SK-N-MC (cell line): ENCODE data around the gene MIER2.

ENCODE experiments used
- DNase-seq: peaks from one replicate; pipeline ENCODE4 v3.0.0-alpha.2; 2011; ENCODE audit warnings: low read depth, low spot score
- H3K27ac ChIP-seq: fragments of 200-600 bp; sonication (generic); 2 replicates; pipeline ENCODE4 v1.5.1; 2016; ENCODE audit warnings: mixed run types
- H3K36me3 ChIP-seq: fragments of 200-600 bp; sonication (generic); 2 replicates; pipeline ENCODE4 v1.6.1; 2017; ENCODE audit warnings: antibody characterized with exemption, low read length, mixed read lengths; ENCODE audit not compliant: insufficient read depth
- H3K4me3 ChIP-seq: fragments of 200-600 bp; sonication (generic); 2 replicates; pipeline ENCODE4 v1.5.1; 2016
- H3K9ac ChIP-seq: fragments of 200-600 bp; sonication (generic); 2 replicates; pipeline ENCODE4 v1.8.0; 2017; ENCODE audit warnings: mixed run types, mixed read lengths; ENCODE audit not compliant: insufficient read length
- H3K9me3 ChIP-seq: fragments of 200-600 bp; sonication (generic); 2 replicates; pipeline ENCODE4 v1.6.1; 2017; ENCODE audit warnings: low read depth, mild to moderate bottlenecking, antibody characterized with exemption, low read length, moderate library complexity, mixed read lengths
- EZH2 ChIP-seq: fragments of 200-600 bp; sonication (generic); IDR thresholded peaks from one replicate; pipeline ENCODE4 v1.6.1; 2017; ENCODE audit warnings: antibody characterized with exemption
- FOXP2 ChIP-seq: optimal IDR thresholded peaks from 2 replicates; pipeline ENCODE3; 2011; ENCODE audit warnings: mild to moderate bottlenecking, moderate library complexity; ENCODE audit not compliant: insufficient read depth; ENCODE audit errors: extremely low read length, control extremely low read depth
- POLR2AphosphoS5 ChIP-seq: IDR thresholded peaks from 2 replicates; pipeline ENCODE4 v1.6.1; 2012; ENCODE audit warnings: mild to moderate bottlenecking, low read depth, low read length, borderline replicate concordance

MIER2 gene

DNA sequence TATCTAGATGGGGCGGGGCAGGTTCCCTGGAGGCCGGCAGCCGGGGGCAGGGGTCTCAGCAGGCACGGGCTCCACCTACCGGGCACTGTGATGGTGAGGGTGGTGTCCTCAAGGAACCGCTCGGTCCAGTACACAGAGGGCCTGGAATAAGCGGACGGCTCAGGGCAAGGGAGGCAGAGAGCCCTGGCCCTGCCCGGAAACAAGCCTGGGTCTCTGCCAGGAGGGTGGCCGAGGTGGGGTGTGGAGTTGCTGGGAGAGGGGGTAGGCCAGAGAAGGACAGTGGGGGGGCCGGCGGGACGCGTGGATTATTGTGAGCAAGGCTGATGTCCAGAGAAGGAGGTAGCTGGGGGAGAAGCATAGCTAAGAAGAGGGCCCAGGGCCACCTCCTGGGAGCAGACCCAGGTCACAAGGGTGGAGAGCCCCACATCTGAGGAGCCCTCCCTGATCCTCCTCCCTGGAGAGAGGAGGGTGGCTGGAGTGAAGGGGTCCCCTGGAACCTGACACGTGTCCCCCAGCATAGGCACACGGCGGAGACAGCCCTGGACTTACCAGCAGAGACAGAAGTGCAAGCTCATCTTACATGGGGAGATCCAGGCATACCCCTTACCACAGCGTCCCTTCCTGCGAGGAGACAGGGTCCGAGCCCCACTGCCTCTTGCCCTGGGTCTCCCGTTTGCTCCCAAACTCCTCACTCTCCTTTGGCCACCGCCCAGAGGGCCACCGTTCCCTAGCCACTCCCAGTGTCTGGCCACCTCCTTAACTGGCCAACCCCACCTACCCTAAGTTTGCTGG is 29.0 kb upstream of the MIER2 start:
- Histone ChIP-seq H3K4me3 (no peak overlapping the region), H3K27ac (no peak overlapping the region), H3K9ac (no peak overlapping the region), H3K9me3 (no peaks in the 10 kb centered on the region), H3K36me3 (no peaks in the 10 kb centered on the region)
- DNase-seq: no peak
- TF ChIP-seq POLR2AphosphoS5 (no peak), FOXP2 (no peak), EZH2 (no peak)

DNA sequence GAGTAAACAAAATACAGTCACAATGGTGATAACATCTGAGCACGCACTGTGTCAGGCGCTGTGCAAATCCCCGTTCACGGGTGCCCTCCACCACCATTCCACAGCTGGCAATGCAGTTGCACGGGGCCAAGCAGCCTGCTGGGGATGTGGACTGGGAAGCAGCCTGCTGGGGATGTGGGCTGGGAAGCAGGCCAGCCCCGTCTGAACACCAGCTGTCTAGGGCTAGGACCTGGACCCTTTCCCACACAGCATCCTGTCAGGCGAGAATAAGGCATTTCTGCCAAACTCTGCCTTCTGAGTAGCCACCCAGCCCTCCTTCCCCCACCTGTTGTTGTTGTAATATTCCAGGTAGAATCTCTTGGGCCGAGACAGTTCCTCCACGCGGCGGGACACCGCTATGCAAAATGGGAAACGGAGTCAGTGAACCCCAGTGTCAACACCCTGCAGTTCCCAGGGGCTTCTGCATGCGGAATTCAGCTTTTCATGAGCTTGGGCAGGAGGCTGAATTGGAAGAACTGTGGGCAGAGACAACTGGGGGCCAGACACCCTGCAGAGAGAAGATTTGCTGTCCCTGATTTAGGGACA is 27.8 kb upstream of the MIER2 start:
- H3K27ac ChIP-seq: no peak overlapping the region

DNA sequence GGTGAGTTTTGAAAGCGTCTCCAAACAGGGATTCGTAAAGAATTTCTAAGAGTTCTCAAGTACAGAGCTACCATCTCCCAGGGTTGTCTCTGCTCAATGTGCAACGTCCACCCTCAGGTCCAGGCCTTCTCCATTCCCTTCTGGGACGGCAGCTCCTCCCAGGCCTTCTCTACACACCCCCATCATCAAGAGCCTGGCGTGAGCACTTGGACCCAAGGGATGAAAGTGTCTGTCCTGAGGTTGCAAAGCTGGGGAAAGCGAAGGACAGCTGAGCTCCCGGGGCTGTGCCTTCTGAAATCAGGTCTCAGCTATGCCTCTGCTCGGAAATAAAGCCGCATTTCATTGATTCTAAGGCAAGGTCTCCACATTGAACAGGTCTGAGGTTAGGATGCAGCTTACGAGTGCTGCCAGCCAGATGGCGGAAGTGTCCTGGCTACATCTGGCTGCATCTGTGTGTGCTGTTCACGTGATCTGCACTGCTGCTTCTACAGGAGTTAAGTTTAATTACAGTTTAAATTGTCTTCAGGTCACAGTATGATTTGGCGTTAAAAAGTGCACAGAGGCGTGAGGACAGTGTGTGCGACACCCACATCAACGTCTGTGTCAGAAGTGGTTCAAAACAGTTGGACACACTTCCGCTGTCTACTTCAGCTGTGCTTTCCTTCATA is 27.0 kb upstream of the MIER2 start:
- no peaks in the 10 kb centered on the region for H3K36me3 ChIP-seq
- no peak overlapping the region for H3K9ac ChIP-seq
- TF ChIP-seq FOXP2 (no peak), POLR2AphosphoS5 (no peak), EZH2 (no peak)
- H3K27ac ChIP-seq: no peak overlapping the region
- H3K9me3 ChIP-seq: no peaks in the 10 kb centered on the region
- DNase-seq: no peak
- no peak overlapping the region for H3K4me3 ChIP-seq

More for the DNA sequence above, 27.8 kb upstream of the MIER2 start:
- no peak for DNase-seq
- H3K9me3 ChIP-seq: no peaks in the 10 kb centered on the region
- no peaks in the 10 kb centered on the region for H3K36me3 ChIP-seq
- TF ChIP-seq FOXP2 (no peak), EZH2 (no peak), POLR2AphosphoS5 (no peak)
- no peak overlapping the region for H3K9ac ChIP-seq
- H3K4me3 ChIP-seq: no peak overlapping the region

DNA sequence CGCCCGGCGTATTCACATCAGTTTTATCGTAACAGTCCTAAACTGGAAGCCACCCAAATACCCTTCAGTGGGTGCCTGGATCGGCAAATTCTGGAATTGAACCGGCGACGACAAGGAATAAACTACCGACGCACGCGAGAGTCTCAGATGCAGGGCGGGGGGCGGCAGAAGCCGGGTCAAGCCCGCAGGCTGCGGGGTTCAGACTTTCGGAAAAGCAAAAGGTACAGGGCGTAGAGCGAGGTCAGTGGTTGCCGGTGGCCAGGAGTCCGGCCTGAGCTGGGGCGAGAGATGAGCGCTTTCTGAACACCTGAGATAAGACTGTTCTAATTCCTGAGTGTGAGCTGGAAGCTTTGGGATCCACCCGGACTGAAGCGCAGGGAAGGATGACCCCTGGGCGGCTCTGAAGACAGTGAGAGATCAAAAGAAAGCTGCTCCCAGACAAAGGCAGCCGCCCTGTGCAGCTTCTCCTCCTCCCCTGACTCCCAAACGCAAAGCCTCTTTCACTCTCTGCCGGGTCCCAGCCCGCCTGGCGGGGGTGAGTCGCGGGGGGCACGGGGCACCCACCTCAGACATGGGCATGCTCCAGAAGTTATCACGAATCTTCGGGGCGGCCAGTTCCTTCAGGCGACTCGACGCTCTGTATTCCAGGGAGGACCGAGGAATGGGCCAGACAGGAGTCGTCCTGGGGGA is 26.2 kb upstream of the MIER2 start:
- Histone ChIP-seq H3K9ac (no peak overlapping the region), H3K27ac (no peak overlapping the region), H3K4me3 (no peak overlapping the region), H3K36me3 (no peaks in the 10 kb centered on the region), H3K9me3 (no peaks in the 10 kb centered on the region)
- no peak for DNase-seq
- TF ChIP-seq EZH2 (no peak), FOXP2 (no peak), POLR2AphosphoS5 (no peak)

DNA sequence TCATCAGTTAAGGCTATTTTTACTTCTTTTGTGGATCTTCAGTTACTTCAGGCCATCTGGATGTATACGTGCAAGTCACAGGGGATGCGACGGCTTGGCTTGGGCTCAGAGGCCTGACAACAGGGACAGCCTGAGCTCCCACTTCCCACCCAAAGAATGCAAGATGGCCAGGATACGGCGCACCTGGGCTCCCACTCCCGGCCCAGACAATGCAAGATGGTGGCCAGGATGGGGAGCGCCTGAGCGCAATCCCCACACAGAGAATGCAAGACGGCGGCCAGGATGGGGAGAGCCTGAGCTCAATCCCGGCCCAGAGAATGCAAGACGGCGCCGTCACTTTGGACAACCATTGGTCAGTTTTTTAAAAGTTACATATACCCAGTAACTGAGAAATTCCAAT is 25.3 kb upstream of the MIER2 start:
- Histone ChIP-seq H3K4me3 (no peak overlapping the region), H3K9me3 (no peaks in the 10 kb centered on the region), H3K9ac (no peak overlapping the region), H3K27ac (no peak overlapping the region), H3K36me3 (no peaks in the 10 kb centered on the region)
- DNase-seq: no peak
- TF ChIP-seq FOXP2: no peak
- no peak for TF ChIP-seq EZH2
- no peak for TF ChIP-seq POLR2AphosphoS5

DNA sequence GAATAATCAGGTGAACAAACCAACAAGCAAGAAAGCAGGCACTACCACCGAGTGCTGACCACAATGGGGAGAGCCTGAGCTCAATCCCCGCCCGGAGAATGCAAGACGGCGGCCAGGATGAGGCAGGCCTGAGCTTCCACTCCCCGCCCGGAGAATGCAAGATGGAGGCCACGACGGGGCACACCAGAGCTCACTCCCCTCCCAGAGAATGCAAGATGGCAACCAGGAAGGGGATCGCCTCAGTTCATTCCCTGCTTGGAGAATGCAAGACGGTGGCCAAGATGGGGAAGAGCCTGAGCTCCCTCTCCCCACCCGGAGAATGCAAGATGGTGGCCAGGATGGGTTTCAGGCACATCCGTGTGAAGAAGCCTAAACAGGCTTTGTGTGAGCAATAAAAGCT is 24.7 kb upstream of the MIER2 start:
- Histone ChIP-seq H3K27ac (no peak overlapping the region), H3K9me3 (no peaks in the 10 kb centered on the region), H3K4me3 (no peak overlapping the region), H3K36me3 (no peaks in the 10 kb centered on the region), H3K9ac (no peak overlapping the region)
- TF ChIP-seq EZH2 (no peak), FOXP2 (no peak), POLR2AphosphoS5 (no peak)
- no peak for DNase-seq

DNA sequence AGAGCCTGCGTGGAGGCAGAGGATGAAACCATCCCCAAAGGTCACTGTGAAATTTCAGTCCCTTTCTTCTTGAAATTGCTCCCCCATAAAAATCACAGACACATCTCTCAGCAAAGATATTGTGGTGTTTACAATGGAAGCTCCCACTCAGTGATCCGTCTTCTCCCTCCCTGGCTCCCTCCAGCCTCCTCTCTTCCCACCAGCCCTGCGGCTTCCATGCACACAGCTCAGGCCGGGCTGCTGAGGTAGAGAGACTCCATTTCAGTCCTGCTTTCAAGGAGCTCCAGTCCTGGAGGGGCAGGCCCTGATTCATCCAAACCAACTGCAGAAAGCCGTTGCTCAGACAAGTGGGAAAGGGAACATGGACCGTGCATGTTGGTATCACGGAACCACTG is 24.0 kb upstream of the MIER2 start:
- H3K27ac ChIP-seq: no peak overlapping the region
- DNase-seq: no peak
- TF ChIP-seq EZH2: no peak
- no peak for TF ChIP-seq POLR2AphosphoS5
- TF ChIP-seq FOXP2: no peak
- H3K4me3 ChIP-seq: no peak overlapping the region
- no peaks in the 10 kb centered on the region for H3K9me3 ChIP-seq
- H3K36me3 ChIP-seq: no peaks in the 10 kb centered on the region
- no peak overlapping the region for H3K9ac ChIP-seq

DNA sequence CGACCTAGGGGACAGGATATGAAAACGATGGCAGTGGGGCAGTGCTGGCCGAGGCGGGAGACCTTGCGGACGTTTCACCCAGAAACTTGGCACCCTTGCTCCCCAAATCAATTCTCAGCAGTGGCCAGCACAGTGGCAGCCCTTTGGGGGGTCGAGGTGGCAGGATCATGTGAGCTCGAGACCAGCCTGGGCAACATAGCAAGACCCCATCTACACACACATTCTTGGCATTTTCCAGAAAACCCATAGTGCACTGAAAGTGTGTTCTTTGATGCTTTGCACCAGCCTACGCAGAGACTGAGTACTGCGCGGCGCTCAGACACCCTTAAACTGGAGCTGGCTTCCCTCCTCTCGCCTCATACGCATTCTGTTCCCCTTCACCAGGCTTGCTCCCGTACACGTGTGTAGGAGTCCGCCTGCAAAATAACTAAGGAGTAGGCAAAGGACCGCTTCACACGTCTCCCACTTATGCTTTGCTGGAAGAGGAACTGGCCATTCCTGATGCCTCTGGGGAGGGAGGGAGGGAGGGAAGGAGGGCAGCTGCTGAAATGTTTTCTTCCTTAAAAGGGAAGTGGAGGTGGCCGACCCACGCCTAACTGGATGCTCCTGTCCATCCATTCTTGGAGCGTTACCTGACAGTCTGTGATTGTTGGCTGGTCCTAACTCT is 23.5 kb upstream of the MIER2 start:
- no peak overlapping the region for H3K4me3 ChIP-seq
- no peaks in the 10 kb centered on the region for H3K36me3 ChIP-seq
- no peak overlapping the region for H3K9ac ChIP-seq
- H3K9me3 ChIP-seq: no peaks in the 10 kb centered on the region
- no peak overlapping the region for H3K27ac ChIP-seq
- DNase-seq: no peak
- TF ChIP-seq POLR2AphosphoS5: no peak
